Stimulated activated CD4-positive, alpha-beta T cell treated with anti-CD3 and anti-CD28 coated beads, Interleukin-15, amount 100 ng/mL, for 24 hours (primary cell): ENCODE measurements around the gene DYRK1A.
A peak's percentile ranks its signal among the peaks of the same experiment; 100 is the strongest.

Experiments used
- DNase-seq: peaks from one replicate; pipeline ENCODE4 v3.0.0-alpha.2; 2020

The DYRK1A gene

GRCh38 chr21:37419228-37419906, 52.8 kb downstream of the DYRK1A start:
- DNase-seq: no peak

GRCh38 chr21:37421306-37421705, 54.7 kb downstream of the DYRK1A start:
- DNase-seq: no peak

GRCh38 chr21:37422382-37422781, 55.8 kb downstream of the DYRK1A start:
- DNase-seq: no peak

- no peak for DNase-seq
Observed at GRCh38 chr21:37423103-37423502, 56.5 kb downstream of the DYRK1A start.

- DNase-seq: no peak
Observed at GRCh38 chr21:37424396-37424795, 57.8 kb downstream of the DYRK1A start.

GRCh38 chr21:37425001-37425400, 58.4 kb downstream of the DYRK1A start:
- no peak for DNase-seq

- no peak for DNase-seq
Observed at GRCh38 chr21:37425684-37426083, 59.1 kb downstream of the DYRK1A start.

- DNase-seq: no peak
Observed at GRCh38 chr21:37427221-37427620, 60.6 kb downstream of the DYRK1A start.

GRCh38 chr21:37429356-37429755, 62.8 kb downstream of the DYRK1A start:
- DNase-seq: no peak

GRCh38 chr21:37430184-37430821, 63.7 kb downstream of the DYRK1A start:
- no peak for DNase-seq

- no peak for DNase-seq
Observed at GRCh38 chr21:37431243-37431642, 64.7 kb downstream of the DYRK1A start.

- no peak for DNase-seq
Observed at GRCh38 chr21:37432710-37433455, 66.3 kb downstream of the DYRK1A start.

- no peak for DNase-seq
Observed at GRCh38 chr21:37433456-37433840, 66.9 kb downstream of the DYRK1A start.

- peak; percentile 31 for DNase-seq
Observed at GRCh38 chr21:37435120-37435519, 68.5 kb downstream of the DYRK1A start.

- no peak for DNase-seq
Observed at GRCh38 chr21:37435711-37436110, 69.1 kb downstream of the DYRK1A start.

GRCh38 chr21:37436174-37436573, 69.6 kb downstream of the DYRK1A start:
- no peak for DNase-seq

GRCh38 chr21:37437376-37438080, 71.0 kb downstream of the DYRK1A start:
- no peak for DNase-seq

GRCh38 chr21:37443683-37444082, 77.1 kb downstream of the DYRK1A start:
- DNase-seq: no peak

GRCh38 chr21:37445228-37445627, 78.7 kb downstream of the DYRK1A start:
- DNase-seq: no peak

GRCh38 chr21:37446552-37446951, 80.0 kb downstream of the DYRK1A start:
- no peak for DNase-seq

- no peak for DNase-seq
Observed at GRCh38 chr21:37447288-37447936, 80.8 kb downstream of the DYRK1A start.

- no peak for DNase-seq
Observed at GRCh38 chr21:37449302-37449937, 82.8 kb downstream of the DYRK1A start.
